GM18502 (cell line): ENCODE measurements around the gene SLC9A9.
A peak's percentile ranks its signal among the peaks of the same experiment; 100 is the strongest.

Experiments used
- ATAC-seq: cut with Tn5 transposase; IDR thresholded peaks from one replicate; pipeline ENCODE4 v1.9.1; 2021; ENCODE audit warnings: mild to moderate bottlenecking; ENCODE audit not compliant: unreplicated experiment, poor library complexity

SLC9A9 gene

DNA sequence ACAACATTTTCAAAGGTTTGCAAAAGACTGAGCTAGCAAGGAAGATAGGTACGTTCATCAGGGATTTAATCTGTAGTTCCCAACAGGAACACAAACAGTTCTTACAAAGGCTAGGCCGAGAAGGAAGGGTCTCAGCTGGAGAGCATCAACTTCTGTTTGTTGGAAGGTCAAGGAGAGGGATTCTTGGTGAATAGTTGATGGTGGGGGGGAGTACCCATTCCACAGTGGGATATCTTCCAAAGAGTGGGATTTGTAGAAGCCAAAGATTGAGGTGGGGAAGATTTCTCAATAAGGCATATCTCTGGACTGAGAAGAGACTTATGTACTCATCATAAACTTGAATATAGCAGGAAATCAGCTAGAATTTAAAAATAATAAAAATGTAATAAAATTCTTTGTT lies 496.9 kb downstream of the SLC9A9 start:
- no peak for ATAC-seq

DNA sequence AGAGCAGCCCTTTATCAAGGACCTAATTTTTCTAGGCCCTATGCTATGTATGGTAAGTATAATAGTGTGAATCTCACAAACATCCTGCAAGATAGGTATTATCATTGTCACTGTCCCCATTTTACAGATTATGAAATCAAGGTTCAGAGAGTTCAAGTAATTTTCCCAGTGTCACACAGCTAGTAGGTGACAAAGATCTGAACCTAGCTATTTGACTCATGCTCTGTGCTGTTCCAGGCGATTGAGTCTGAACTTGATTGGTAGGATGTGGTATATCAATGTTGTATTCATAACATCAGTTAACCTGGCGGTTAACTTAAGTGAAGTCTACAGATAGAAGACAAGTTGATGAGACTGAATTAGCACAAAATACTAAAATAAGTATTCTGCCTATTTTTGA lies 498.8 kb downstream of the SLC9A9 start:
- peak; percentile 75 for ATAC-seq

DNA sequence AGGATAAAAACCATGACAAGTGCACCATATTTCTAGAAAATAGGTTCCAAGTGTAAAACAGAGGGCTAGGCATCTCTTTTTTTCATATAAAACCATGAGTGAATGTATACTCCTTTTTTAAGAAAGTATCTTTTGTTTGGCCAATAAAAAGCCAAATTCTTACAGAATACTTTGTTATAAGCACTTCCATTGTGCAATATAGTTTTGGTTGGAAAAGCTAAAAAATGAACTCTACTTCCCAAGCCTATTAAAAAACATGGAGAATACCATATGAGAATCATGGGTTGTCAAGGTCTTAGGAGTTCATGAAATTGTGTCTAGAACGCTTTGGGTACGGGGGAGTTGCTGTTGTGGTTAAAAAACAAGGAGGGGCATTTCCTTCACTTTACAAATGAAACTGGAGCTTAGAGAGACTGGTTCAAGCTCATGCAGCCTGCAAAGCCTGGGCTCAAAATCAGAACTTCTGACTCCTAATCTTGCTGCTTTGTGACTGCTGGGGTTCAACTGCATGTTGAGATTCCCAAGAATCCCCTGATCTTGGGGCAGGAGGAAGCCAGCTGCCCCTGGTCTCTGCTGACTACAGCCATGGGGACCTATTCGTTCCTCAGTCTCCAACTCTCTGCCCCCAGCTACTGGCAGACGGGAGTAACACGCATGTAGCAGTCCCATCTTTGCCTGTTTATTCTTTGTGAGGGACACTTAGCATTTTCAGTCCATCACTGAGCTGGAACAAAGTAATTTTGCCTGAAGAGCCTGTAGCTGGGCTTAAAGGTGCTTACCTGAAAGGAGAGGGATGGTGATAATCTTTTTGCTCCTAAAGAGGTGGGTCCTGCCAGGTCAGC lies 499.6 kb downstream of the SLC9A9 start:
- no peak for ATAC-seq

DNA sequence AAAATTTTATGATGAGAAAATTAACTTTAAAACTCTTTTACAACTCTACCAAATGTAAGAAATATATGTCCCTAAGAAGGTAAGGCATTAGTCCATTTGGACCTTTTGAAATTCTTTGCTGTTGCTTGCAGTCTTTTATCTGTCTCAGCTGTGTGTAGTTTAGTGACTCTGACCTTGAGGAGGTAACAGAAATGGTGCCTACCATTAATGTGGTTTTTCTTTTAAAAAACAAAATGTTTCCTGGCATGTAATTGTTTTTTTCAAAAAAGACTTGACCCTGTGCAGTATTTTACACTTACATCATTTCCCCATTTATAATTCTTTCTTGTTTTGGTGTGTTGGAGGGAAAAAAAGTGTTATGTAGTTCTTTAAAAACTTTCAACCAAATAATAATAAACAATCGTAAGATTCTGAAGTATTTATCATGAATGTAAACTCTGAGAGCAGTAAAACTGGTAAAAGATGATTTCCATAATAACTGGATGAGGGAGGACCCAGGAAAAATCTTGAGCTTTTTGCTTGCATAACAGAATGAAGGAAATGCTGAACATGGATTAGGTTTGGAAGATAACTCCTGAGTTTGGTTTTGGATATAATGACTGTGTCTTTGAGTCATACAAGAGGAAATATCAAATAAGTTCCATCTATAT lies 503.6 kb downstream of the SLC9A9 start:
- no peak for ATAC-seq

DNA sequence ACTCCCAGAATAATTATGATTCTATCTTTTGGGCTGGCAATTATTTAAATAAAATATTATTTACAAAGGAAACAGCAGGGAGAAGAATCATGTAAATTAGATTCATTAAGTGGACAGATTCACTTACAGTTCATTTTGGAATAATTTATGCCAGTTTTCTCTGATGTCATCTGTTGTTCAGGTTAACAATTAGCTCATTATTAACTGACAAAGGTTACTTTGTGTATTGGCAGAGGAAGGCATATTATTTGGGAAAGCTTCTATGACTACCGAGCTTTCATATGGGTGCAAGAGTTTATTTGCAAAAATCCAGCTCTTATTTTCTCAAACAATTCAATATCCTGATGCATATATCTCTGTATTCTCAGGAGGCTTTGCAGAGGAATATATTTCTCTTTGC lies 504.3 kb downstream of the SLC9A9 start:
- no peak for ATAC-seq

DNA sequence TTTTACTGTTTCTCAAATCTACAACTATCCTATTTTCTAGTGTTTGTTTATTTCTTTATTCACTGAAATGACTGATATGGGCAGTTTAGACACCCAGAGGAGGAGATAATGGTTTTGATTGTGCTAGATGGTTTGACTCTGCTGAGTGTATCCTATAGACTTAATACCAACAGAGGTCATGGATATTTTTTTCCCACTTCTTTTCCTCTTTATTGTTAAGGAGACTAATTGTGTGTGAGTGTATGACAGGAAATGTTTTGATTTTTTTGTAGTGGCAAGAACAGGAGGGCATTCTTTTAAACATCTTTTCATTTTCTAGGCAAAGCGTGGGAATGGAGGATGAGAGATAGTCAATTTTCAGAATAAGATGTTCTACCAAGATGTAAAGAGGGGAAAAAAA lies 505.2 kb downstream of the SLC9A9 start:
- ATAC-seq = no peak

DNA sequence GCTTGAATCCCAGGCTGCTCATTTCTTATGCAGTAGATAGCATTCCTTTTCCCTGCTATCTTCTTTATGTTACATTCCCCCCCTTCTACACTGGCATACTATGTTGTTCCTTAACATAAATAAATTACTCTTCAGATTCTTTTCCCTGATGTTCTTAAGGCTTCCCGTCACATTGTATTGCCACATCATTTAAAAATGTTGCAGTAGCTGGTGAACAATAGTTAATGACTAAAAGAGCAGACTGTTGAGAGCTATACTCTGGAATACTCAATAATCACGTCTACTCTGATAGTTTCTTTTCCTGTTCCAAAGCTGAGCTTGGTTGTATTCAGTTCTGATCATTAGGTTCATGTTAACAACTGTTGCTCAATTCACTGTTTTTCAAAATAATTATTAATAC lies 508.8 kb downstream of the SLC9A9 start:
- ATAC-seq = no peak

DNA sequence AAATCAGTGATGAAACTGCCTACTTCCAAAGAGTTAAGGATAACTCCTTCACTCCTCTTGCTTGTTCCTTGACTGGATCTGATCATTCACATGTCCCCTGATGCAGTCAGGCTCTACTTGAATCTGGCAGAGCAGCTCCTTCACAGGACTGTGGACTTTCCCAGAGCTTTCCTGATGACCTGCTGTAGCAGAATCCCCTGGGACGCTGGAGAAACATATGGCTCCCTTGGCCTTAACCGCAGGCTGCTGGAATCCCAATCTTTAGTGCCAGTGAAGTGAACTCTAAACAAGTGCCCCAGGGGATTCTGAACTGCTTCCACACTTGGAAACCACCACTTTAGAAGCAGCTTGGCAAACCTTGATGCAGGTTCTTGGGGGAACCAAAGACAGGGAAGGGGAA lies 510.9 kb downstream of the SLC9A9 start:
- ATAC-seq = no peak

DNA sequence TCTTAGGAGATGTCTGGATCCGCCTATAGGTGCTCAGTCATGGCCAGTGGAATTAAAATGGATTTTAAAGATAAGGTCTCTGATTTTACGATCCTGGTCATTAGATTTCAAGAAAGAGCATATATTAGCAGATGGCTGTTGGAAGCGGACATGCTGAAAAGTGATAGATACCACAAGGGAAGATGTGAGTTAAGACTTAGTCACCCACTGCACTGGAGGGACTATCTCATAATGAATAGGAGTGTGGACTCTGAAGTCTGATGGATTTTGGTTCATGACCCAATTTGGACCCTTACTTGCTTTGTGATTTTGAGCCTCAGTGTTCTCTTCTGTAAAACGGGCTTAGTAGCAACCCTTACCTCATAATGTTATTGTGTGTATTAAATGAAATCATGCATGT lies 514.0 kb downstream of the SLC9A9 start:
- no peak for ATAC-seq

DNA sequence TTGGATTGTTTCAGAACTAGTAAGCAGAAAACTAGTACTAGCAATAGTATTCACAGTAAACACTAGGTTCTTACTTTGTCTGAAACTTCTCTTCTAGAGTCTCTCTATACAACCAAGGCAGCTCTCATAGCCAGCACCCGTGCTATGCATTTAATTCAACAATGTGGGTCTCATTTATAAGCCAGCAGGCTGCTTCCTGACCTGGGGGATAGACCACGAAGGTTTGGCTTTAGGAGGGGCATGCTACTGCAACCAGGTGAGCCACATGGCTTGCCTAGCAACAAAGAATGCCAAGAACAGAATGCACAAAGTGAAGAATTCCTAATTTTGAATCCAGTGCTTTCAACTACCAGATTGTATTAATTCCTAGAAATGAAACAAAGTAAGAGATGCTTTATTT lies 514.9 kb downstream of the SLC9A9 start:
- no peak for ATAC-seq

DNA sequence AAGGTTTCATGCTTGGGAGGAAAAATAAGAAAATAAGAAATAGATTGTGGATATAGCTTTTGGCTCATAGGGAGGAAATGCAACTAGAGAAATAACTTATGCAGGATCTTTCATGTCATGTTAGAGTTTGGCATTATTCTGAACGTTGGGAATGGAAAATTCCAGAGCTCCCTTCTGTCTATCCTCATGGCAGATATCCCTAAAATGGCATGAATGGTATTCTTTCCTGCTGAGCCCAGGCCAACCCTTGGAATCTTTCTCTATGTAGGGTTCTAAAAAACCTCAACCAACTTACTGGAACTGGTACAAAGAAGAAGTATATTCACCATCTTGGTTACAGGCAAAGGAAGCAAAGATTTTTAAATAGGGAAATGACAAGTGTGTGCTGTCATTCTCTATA lies 516.2 kb downstream of the SLC9A9 start:
- ATAC-seq = no peak

DNA sequence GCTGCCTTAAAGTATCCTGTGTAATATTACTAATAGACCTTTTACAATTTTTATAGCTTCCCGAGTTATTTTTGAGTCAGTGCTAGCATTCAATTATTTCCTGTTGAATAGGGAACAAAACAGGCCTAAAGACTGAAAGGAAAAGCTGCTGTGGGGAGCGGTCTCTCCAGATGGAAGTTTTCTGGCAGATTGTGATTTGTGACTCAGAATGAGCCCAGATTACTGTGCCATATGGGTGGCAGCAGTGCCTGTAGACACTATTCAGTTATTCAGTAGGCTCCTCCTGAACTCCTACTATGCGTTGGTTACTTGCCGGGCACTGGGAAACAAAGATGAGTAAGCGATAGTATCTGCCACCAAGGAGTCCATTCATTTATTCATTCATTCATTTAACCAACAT lies 516.9 kb downstream of the SLC9A9 start:
- ATAC-seq = no peak

DNA sequence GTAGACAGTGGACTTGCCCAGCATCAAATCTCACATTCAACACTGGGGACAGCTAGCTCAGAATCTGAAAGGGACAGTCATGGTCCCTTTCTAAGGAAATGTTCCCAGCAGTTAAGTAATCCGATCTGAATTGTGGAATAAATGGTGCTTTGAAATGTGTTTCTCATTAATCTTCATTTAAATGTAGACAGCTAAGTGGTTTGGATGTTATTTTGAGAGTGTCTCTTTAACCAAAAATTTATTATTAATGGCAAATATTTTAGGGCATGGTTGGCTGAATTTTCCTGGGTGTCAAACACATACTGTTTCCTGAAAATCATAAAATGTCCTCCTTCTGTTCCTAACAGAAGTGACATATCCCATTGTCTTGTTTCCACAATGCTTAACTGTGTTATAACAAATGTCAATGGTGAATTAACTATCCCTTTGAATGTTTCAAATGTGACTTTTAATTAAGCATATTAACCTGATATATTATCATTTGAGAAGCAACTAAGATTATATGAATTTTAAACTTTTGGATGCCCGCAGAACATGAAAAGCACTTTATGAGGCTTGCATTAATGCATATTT lies 517.9 kb downstream of the SLC9A9 start:
- ATAC-seq = no peak

DNA sequence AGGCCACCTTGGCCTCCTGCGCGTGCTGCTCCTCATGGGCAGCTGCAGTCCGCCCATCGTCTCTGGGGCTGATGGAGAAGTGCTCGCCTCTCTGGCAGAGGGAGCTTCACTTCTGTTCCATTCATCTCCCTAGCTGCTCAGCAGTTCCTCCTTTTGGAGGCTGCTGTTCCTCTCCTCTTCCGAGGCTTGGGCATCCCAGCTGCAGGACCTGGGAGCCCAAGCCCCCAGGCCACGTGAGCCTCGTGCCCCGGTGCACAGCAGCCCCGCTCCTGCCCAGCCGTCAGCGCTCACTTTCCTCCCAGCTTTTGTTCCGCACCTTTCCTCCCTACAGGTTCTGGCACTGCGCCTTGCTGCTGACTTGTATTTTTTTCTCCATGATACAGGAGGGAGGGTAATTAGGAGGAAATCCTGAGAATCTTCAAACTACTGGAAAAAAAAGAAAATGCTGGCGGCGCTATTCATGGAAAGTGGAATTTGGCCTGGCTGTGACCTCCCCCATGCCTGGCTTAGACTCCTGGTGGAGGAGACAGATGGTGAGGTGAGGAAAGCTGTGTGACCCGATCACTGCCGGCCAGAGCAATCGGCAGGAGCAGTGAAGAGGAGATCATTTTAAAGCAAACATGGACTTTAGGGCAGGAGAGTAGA lies 518.6 kb downstream of the SLC9A9 start:
- no peak for ATAC-seq

DNA sequence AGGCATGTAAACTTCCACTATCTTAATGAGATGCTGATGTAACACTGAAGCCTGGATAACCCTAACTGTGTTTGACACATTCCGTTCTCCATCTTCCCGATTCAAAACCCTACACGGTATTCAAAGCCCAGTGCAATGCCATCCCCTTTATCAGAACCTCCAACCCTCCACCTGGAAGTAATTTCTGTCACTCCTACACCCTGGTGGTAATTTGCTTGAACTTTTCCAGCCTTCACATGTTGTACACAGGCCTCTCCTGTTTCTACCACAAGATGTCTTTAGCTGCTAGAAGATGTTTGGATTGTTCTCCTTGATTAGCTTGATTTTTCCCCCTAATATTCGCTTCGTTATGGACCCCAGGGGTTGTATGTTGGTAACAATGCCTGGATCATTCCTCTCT lies 519.8 kb downstream of the SLC9A9 start:
- ATAC-seq = no peak

DNA sequence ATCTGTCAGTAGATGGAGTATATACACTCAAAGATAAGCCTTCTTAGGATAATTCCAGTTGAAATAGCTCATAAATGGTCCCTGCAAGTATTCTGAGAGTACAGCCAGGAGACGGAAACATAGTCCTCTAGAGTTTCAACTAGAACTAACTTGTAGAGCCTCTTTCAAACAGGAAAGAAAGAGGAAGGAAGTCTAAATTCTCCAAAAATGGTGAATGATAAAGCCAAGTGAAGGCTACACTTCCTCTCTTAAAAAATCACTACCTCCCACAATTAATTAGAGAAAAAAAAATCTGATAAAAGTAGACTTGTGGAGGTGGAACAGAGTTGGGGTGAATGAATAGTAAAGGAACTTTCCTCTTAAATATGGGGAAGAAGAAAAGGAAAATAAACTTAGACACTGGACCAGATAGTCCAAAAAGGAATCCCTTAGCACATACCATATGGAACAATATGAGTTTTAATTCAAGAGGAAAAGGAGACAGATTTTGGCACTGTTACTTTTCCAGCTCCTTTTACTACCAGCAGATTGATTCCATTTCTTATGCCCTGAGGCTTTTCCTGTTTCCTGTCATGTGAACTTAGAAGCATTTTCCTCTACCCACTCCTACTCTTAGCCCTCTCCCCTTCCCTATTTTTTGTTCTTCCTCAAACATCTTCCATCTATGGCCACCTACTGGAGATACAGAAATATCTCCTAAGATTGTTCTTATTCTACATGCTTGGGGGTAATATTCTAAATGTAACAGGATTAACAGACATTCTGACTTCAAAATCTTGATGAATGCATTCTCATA lies 521.1 kb downstream of the SLC9A9 start:
- no peak for ATAC-seq

DNA sequence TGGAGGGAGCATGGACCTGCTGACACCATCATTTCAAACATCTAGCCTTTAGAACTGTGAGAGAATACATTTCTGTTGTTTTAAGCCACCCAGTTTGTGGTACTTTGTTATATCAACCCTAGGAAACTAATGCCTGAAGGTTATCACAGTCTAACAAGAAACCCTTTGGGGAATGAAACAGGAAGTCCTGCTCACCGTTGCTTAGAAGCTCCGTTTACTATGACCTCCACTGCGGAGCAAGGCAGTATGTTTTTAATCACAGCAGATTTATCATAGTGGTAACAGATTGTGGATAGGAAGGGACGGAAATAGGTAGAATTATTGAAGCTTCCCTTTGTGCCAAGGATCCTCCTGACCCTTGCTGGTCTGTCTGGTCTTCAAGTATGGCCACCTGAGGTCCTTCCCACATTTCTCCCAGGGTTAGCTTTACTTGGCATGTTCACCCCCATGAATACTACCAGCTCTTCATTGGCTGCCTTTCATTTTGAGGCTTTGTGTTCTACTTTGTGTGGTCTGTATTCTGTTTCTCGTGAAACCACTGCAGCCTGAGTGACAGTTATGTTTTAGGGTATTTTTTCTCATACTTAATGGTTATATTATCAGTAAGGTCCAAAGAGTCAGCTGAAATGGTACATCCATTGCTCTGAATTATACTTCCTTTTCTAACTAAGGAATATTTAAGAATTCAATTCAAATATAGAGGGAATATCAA lies 527.1 kb downstream of the SLC9A9 start:
- ATAC-seq = no peak

DNA sequence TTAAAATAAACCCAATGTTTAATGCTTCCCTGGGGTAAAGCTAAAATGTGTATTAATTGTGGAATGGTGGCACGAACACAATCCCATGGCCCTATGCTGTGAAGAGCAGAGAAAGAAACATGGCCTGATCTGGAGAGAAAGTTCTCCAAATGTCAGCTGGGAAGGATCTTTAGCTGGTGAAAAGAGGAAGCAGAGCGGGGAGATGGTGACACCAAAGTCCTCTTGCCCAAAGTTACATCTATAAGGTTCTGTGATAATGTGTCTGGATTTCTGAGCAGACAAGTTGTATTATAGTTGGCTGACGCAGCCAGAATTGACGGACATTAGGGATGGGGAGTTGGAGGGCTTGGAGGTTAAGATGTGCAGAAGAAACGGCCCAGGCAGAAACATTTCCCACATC lies 532.5 kb downstream of the SLC9A9 start:
- ATAC-seq = no peak

DNA sequence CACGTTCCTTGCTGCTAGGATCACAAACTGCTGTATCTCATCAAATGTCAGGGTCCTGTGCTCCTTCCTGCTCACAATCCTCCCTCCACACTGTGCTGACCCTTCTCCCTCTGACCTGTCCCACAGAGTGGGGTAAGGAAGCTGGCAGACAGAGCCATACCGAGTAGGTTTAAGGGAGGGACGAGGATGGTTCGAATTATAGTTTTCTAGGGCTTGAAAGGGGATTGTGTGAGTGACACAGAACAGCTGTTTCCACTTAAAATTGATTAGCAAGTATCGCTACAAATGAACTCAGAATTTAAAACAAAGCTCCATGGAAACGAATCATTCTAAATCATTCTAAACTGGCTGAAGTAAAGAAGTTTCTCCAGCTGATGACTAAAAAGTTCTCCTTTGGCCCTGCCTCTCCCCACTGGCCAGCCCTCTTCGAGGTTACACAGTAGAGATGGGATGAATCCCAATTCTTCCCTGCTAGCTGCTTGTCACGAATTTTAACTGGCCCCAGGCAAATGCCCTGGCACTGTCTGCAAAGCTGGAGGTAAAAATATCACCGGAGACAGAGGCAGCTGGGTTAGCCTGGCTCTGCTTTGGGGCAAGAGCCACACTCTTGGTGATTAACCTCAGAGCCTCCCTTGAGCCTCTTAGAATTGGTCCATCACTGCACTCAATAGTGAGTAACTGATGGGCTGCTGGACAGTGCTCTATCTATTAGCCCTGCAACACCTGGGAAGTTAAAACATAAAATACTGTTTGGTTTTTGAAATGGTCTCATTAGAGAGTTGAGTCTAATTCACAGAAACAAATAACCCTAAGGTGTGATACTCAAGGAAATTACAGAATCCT lies 533.8 kb downstream of the SLC9A9 start:
- no peak for ATAC-seq
